H1 (cell line): ENCODE data around the gene RAB3IL1. TPM values are rescaled to one million over a fixed set of nuclear protein-coding genes. Genes with fewer than 3 reads are reported as not detected.

Experiments
- CTCF ChIA-PET: fragments of 300-600 bp; sonication (Branson Sonifier 250); formaldehyde crosslinking; loops from one replicate; lab custom pipeline; 2021; ENCODE audit not compliant: partially characterized antibody; lab: Charles Lee
- POLR2A ChIA-PET: fragments of 300-600 bp; sonication (Branson Sonifier 250); formaldehyde crosslinking; loops from one replicate; lab custom pipeline; 2021; ENCODE audit warnings: inconsistent platforms; ENCODE audit not compliant: partially characterized antibody; lab: Charles Lee
- DNase-seq, 2 experiments: peaks; one replicate each; pipeline versions ENCODE4 v3.0.0 to v3.0.0-alpha.2; 2010 to 2022; ENCODE audit warnings: low spot score in 2 of 2, low read depth in 1 of 2, mixed read lengths in 1 of 2
- FAIRE-seq: peaks from 2 replicates; lab custom pipeline; 2011; peaks lifted over from hg19 to GRCh38; lab: Jason Lieb, UNC
- H2AFZ ChIP-seq: 2 replicates; pipeline ENCODE4 v1.8.1; 2012; ENCODE audit warnings: low read length, inconsistent platforms
- H2AK5ac ChIP-seq: 2 replicates; pipeline ENCODE4 v1.6.1; 2013; ENCODE audit warnings: low read depth, low read length
- H2BK120ac ChIP-seq: replicated peaks from 2 replicates; pipeline ENCODE3; 2013; ENCODE audit warnings: low read depth, low read length, inconsistent platforms
- H2BK12ac ChIP-seq: 2 replicates; pipeline ENCODE4 v1.6.1; 2013; ENCODE audit warnings: low read depth, low read length
- H2BK15ac ChIP-seq: 2 replicates; pipeline ENCODE4 v1.6.1; 2013; ENCODE audit warnings: low read length
- H2BK20ac ChIP-seq: 2 replicates; pipeline ENCODE4 v1.6.1; 2013; ENCODE audit warnings: low read length
- H2BK5ac ChIP-seq: 2 replicates; pipeline ENCODE4 v1.6.1; 2013; ENCODE audit warnings: low read depth, low read length
- H3K14ac ChIP-seq: 2 replicates; pipeline ENCODE4 v1.6.1; 2013; ENCODE audit warnings: inconsistent platforms; ENCODE audit not compliant: insufficient read length
- H3K18ac ChIP-seq: 2 replicates; pipeline ENCODE4 v1.6.1; 2013; ENCODE audit warnings: low read length; ENCODE audit errors: extremely low read depth
- H3K23ac ChIP-seq: 2 replicates; pipeline ENCODE4 v1.6.1; 2013; ENCODE audit warnings: inconsistent platforms; ENCODE audit not compliant: insufficient read length
- H3K23me2 ChIP-seq: 2 replicates; pipeline ENCODE4 v1.6.1; 2013; ENCODE audit warnings: low read depth, low read length
- H3K27ac ChIP-seq: 2 replicates; pipeline ENCODE4 v1.6.1; 2011; ENCODE audit warnings: low read depth, low read length, inconsistent platforms
- H3K27me3 ChIP-seq, 4 experiments: replicated peaks in 1 of 4; 1 replicate in 1 of 4; 2 replicates in 3 of 4; pipeline versions ENCODE4 v1.6.1 to v1.8.1; 2011 to 2013; ENCODE audit warnings: low read length in 3 of 4, mild to moderate bottlenecking in 3 of 4, inconsistent platforms in 2 of 4, mixed read lengths in 2 of 4, moderate library complexity in 1 of 4; ENCODE audit not compliant: control insufficient read depth in 3 of 4, insufficient read depth in 3 of 4; ENCODE audit errors: extremely low read depth in 1 of 4
- H3K36me3 ChIP-seq, 4 experiments: 2 replicates each; pipeline versions ENCODE4 v1.6.1 to v1.8.1; 2011 to 2013; ENCODE audit warnings: mild to moderate bottlenecking in 4 of 4, low read length in 3 of 4, moderate library complexity in 2 of 4, control low read depth in 1 of 4, inconsistent platforms in 1 of 4; ENCODE audit not compliant: insufficient read depth in 4 of 4, control insufficient read depth in 2 of 4
- H3K4ac ChIP-seq: replicated peaks from 2 replicates; pipeline ENCODE3; 2013; ENCODE audit warnings: low read length, low read depth, mixed read lengths, inconsistent platforms; ENCODE audit not compliant: insufficient read length
- H3K4me1 ChIP-seq, 4 experiments: replicated peaks in 1 of 4; 1 replicate in 1 of 4; 2 replicates in 3 of 4; pipeline versions ENCODE4 v1.6.1 to v1.8.1; 2011 to 2013; ENCODE audit warnings: low read length in 3 of 4, inconsistent platforms in 2 of 4, mixed read lengths in 1 of 4; ENCODE audit not compliant: insufficient read depth in 4 of 4, control insufficient read depth in 3 of 4
- H3K4me2 ChIP-seq, 2 experiments: 2 replicates each; pipeline versions ENCODE4 v1.6.1 to v1.8.1; 2011 to 2013; ENCODE audit warnings: low read depth in 2 of 2, low read length in 2 of 2, control low read depth in 1 of 2, inconsistent platforms in 1 of 2, mild to moderate bottlenecking in 1 of 2; ENCODE audit not compliant: insufficient read depth in 1 of 2
- H3K4me3 ChIP-seq, 4 experiments: fragments of 200-600, 300-600 bp in 1 of 4; sonication (generic), shearing (Covaris generic), sonication (Bioruptor Twin) in 1 of 4; 2 replicates each; pipeline versions ENCODE4 v1.5.1 to v1.8.1; 2011 to 2016; ENCODE audit warnings: low read length in 4 of 4, low read depth in 3 of 4, control low read depth in 2 of 4, inconsistent platforms in 2 of 4, mild to moderate bottlenecking in 2 of 4, mixed read lengths in 1 of 4, moderate library complexity in 1 of 4; ENCODE audit not compliant: insufficient read depth in 2 of 4; ENCODE audit errors: extremely low read depth in 1 of 4
- H3K56ac ChIP-seq: replicated peaks from 2 replicates; pipeline ENCODE3; 2013; ENCODE audit warnings: low read depth, mild to moderate bottlenecking, mixed read lengths, low read length, inconsistent platforms; ENCODE audit not compliant: insufficient read length
- H3K79me1 ChIP-seq: 2 replicates; pipeline ENCODE4 v1.6.1; 2013; ENCODE audit warnings: low read depth, low read length, control low read depth
- H3K79me2 ChIP-seq, 2 experiments: 2 replicates each; pipeline versions ENCODE4 v1.6.1 to v1.8.1; 2012 to 2013; ENCODE audit warnings: low read length in 2 of 2, mild to moderate bottlenecking in 2 of 2, inconsistent platforms in 1 of 2; ENCODE audit not compliant: insufficient read depth in 2 of 2, control insufficient read depth in 1 of 2
- H3K9ac ChIP-seq, 4 experiments: replicated peaks in 1 of 4; 1 replicate in 1 of 4; 2 replicates in 3 of 4; pipeline versions ENCODE4 v1.6.1 to v1.8.1; 2011 to 2013; ENCODE audit warnings: low read depth in 3 of 4, low read length in 3 of 4, control low read depth in 2 of 4, mild to moderate bottlenecking in 2 of 4, moderate library complexity in 2 of 4, inconsistent platforms in 1 of 4; ENCODE audit errors: extremely low read depth in 1 of 4
- H3K9me3 ChIP-seq, 2 experiments: 2 replicates each; pipeline versions ENCODE4 v1.6.1 to v1.8.1; 2012 to 2013; ENCODE audit warnings: mild to moderate bottlenecking in 2 of 2, moderate library complexity in 2 of 2, control low read depth in 1 of 2, inconsistent platforms in 1 of 2, low read depth in 1 of 2, low read length in 1 of 2, mixed read lengths in 1 of 2; ENCODE audit not compliant: insufficient read depth in 2 of 2
- H4K20me1 ChIP-seq, 2 experiments: replicated peaks in 1 of 2; 2 replicates each; pipeline versions ENCODE3 to v1.8.1; 2011 to 2013; ENCODE audit warnings: inconsistent platforms in 2 of 2, low read length in 2 of 2, mild to moderate bottlenecking in 1 of 2; ENCODE audit not compliant: insufficient read depth in 2 of 2, control insufficient read depth in 1 of 2
- H4K5ac ChIP-seq: 2 replicates; pipeline ENCODE4 v1.6.1; 2013; ENCODE audit warnings: low read length, low read depth, mixed read lengths, inconsistent platforms; ENCODE audit not compliant: insufficient read length
- H4K8ac ChIP-seq: 2 replicates; pipeline ENCODE4 v1.8.0; 2013; ENCODE audit warnings: mild to moderate bottlenecking, moderate library complexity, low read length, inconsistent platforms; ENCODE audit not compliant: insufficient read depth; ENCODE audit errors: extremely low read depth
- H4K91ac ChIP-seq: replicated peaks from 2 replicates; pipeline ENCODE3; 2013; ENCODE audit warnings: low read length, mixed read lengths, inconsistent platforms; ENCODE audit not compliant: insufficient read length
- FOSL1 ChIP-seq: IDR thresholded peaks from 2 replicates; pipeline ENCODE4 v1.6.1; 2011; ENCODE audit warnings: mild to moderate bottlenecking, low read depth, low read length, moderate library complexity; ENCODE audit not compliant: insufficient read depth
- RBBP5 ChIP-seq: IDR thresholded peaks from 2 replicates; pipeline ENCODE4 v1.7.1; 2012; ENCODE audit warnings: low read depth, mild to moderate bottlenecking, inconsistent platforms, low read length, moderate library complexity, borderline replicate concordance
- WGBS, 2 experiments: shearing (Covaris generic) in 1 of 2; methylation state at CpG; one replicate each; pipeline versions ENCODE4 v1.1.6 to v1.1.7; 2013 to 2015; ENCODE audit warnings: low lambda C conversion rate in 2 of 2, mixed read lengths in 2 of 2, inconsistent platforms in 1 of 2, low coverage in 1 of 2, missing lambda C conversion rate in 1 of 2; ENCODE audit not compliant: insufficient replicate concordance in 2 of 2, insufficient coverage in 1 of 2, insufficient read length in 1 of 2; ENCODE audit errors: extremely low coverage in 1 of 2, missing lambda C conversion rate in 1 of 2; 5-methylcytosine and 5-hydroxymethylcytosine counted together
- polyA plus RNA-seq, 7 experiments: library from polyadenylated mRNA; depleted of rRNA in 3 of 7; stranded (reverse) in 5 of 7; unstranded in 2 of 7; fragments of >200 nt in 5 of 7; fragments of 200-250 nt in 2 of 7; gene quantifications; 1 replicate in 5 of 7; 2 replicates in 1 of 7; 4 replicates in 1 of 7; pipeline versions ENCODE4 v1.2.1 to v1.2.3, GENCODE V29; 2011 to 2013; ENCODE audit warnings: missing spikeins in 2 of 7, mixed read lengths in 2 of 7
- total RNA-seq: library from RNA; stranded (reverse); fragmentation: NEBNext Ultra II Directional; extraction: Animal tissue kit (Norgen Biotek cat#: 25700); gene quantifications from 2 replicates; pipeline ENCODE4 v1.2.1, GENCODE V29; 2021

Gene RAB3IL1
- total and polyA plus RNA-seq, 2 of the 8 experiments (the other 6 are each of a cell fraction or from before 2014, with no cell fraction given): 6.8 to 7.9 TPM

GRCh38 chr11:61916737-61917333 is 531 bp downstream of the RAB3IL1 start:
- no peak overlapping the region for H3K56ac ChIP-seq
- no peaks in the 10 kb centered on the region for H4K20me1 ChIP-seq
- H2BK5ac ChIP-seq: no peak overlapping the region
- no peak overlapping the region for H3K27ac ChIP-seq
- H3K4me2 ChIP-seq: peak overlapping the region; percentile 66 to 86
- WGBS, 2 experiments: 56% methylated on average over 5 of the region's 32 CpGs; no CpG with 5 or more reads in 1 of the 2 experiments
- FAIRE-seq: no peak
- H3K4me3 ChIP-seq: peak overlapping the region; percentile 32 to 66 (median 44)
- H3K9me3 ChIP-seq: no peaks in the 10 kb centered on the region
- no peak overlapping the region for H2BK120ac ChIP-seq
- H2BK20ac ChIP-seq: no peak overlapping the region
- H2AFZ ChIP-seq: no peak overlapping the region
- H3K23ac ChIP-seq: no peak overlapping the region
- H3K4me1 ChIP-seq: peaks cover 0 to 13% (median 2%) of the 10 kb centered on the region in 4 experiments; a peak in 3 of 7 replicates
- no peak overlapping the region for H3K4ac ChIP-seq
- H3K9ac ChIP-seq: peak overlapping the region in 1 of 4 experiments; percentile 22; a peak in 1 of 7 replicates
- H2BK15ac ChIP-seq: no peak overlapping the region
- 0 out of 2 replicates have a peak overlapping the region, but pooled peaks have one; percentile 75 for H2BK12ac ChIP-seq
- no peaks in the 10 kb centered on the region for H3K36me3 ChIP-seq
- H3K18ac ChIP-seq: no peak overlapping the region
- DNase-seq: no peak
- H3K79me1 ChIP-seq: no peaks in the 10 kb centered on the region
- H3K14ac ChIP-seq: no peak overlapping the region
- ChIA-PET CTCF (interaction anchor here (0.6 to 11.1 kb wide), 5 partner anchors 8 to 165 kb away, joined by 3 to 202 read pairs (median 4); no protein-coding TSS in a partner anchor), POLR2A (interaction anchor here (1.6 to 2.4 kb wide), 2 partner anchors 8 to 15 kb away, joined by 3 to 9 read pairs; no protein-coding TSS in a partner anchor)
- TF ChIP-seq FOSL1: no peak
- 0 out of 2 replicates have a peak, but pooled peaks have one; percentile 18 for TF ChIP-seq RBBP5
- no peak overlapping the region for H4K5ac ChIP-seq
- H3K27me3 ChIP-seq: peaks cover 0 to 28% (median 20%) of the 10 kb centered on the region in 4 experiments; a peak in 6 of 7 replicates
- H4K8ac ChIP-seq: no peak overlapping the region; the same call in 1 of the 2 replicates
- peaks cover 7% of the 10 kb centered on the region; the same call in 1 of the 2 replicates for H3K23me2 ChIP-seq
- no peaks in the 10 kb centered on the region for H3K79me2 ChIP-seq
- H2AK5ac ChIP-seq: no peak overlapping the region
- H4K91ac ChIP-seq: no peak overlapping the region
